ENCODE data around the gene PRAMEF13. TPM values are rescaled to one million over a fixed set of nuclear protein-coding genes. Genes with fewer than 3 reads are reported as not detected.
"Not testable (repeated sequence)": the region's sequence is repeated elsewhere in the genome, so short reads cannot be mapped to it uniquely, and the experiment has no call there.

PRAMEF13 gene
- total and polyA plus RNA-seq, 4 donors, result not detected

DNA sequence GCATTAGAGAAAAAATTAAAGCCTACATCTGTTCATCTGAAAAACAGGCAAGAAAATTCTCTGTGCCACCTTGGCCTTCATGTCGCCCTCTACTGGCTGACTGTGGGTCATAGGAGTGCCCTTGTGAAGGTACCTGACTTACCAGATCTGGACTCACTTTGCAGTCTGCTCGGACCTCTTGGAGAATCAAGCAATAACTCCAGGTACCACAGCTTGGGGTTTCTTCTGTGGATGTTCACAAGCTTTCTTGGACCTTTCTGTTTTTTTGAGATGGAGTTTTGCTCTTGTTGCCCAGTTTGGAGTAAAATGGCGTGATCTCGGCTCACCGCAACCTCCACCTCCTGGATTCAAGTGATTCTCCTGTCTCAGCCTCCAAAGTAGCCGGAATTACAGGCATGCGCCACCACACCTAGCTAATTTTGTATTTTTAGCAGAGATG lies 27.2 kb upstream of the PRAMEF13 start:
- TF ChIP-seq HNF4A (conservative IDR thresholded peaks at IDR 0.05) (no peak), RAD21 (IDR thresholded peaks at IDR 0.05) (peak in 1 of 2 donors; percentile 41), SP1 (IDR thresholded peaks at IDR 0.05) (no peak), FOXA2 (IDR thresholded peaks at IDR 0.05) (no peak), FOXA1 (IDR thresholded peaks at IDR 0.05) (no peak), TAF1 (conservative IDR thresholded peaks at IDR 0.05) (no peak), YY1 (IDR thresholded peaks at IDR 0.05) (no peak), RXRA (IDR thresholded peaks at IDR 0.05) (no peak)
- TF ChIP-seq, protein P1, sequence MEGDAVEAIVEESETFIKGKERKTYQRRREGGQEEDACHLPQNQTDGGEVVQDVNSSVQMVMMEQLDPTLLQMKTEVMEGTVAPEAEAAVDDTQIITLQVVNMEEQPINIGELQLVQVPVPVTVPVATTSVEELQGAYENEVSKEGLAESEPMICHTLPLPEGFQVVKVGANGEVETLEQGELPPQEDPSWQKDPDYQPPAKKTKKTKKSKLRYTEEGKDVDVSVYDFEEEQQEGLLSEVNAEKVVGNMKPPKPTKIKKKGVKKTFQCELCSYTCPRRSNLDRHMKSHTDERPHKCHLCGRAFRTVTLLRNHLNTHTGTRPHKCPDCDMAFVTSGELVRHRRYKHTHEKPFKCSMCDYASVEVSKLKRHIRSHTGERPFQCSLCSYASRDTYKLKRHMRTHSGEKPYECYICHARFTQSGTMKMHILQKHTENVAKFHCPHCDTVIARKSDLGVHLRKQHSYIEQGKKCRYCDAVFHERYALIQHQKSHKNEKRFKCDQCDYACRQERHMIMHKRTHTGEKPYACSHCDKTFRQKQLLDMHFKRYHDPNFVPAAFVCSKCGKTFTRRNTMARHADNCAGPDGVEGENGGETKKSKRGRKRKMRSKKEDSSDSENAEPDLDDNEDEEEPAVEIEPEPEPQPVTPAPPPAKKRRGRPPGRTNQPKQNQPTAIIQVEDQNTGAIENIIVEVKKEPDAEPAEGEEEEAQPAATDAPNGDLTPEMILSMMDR (IDR thresholded peaks at IDR 0.05; ENCODE audit: low read depth, low read length, missing input control), result peak; percentile 38
- 74% methylated on average over 7 of the region's 7 CpGs for WGBS
- H3K27me3 ChIP-seq (ENCODE audit: control insufficient read depth in 4 of 4, insufficient read depth in 4 of 4, low read length in 3 of 4), result no peaks in the 10 kb centered on the region
- no peaks in the 10 kb centered on the region for H3K9me3 ChIP-seq (ENCODE audit: control insufficient read depth in 4 of 4, low read length in 3 of 4)
- DNase-seq (ENCODE audit: low spot score), result no peak
- no peaks in the 10 kb centered on the region for H3K36me3 ChIP-seq (ENCODE audit: control insufficient read depth in 4 of 4, insufficient read depth in 3 of 4, low read depth in 1 of 4, low read length in 3 of 4)
- no peaks in the 10 kb centered on the region for H3K4me1 ChIP-seq (ENCODE audit: control insufficient read depth in 4 of 4, insufficient read depth in 4 of 4, low read length in 3 of 4)
- H3K4me3 ChIP-seq (ENCODE audit: low read depth in 1 of 3, low read length in 3 of 3), result no peak overlapping the region
- H3K27ac ChIP-seq (ENCODE audit: low read depth in 1 of 2, low read length in 2 of 2), result no peak overlapping the region
- H3K9ac ChIP-seq (ENCODE audit: low read depth in 1 of 2, low read length in 2 of 2), result no peak overlapping the region

DNA sequence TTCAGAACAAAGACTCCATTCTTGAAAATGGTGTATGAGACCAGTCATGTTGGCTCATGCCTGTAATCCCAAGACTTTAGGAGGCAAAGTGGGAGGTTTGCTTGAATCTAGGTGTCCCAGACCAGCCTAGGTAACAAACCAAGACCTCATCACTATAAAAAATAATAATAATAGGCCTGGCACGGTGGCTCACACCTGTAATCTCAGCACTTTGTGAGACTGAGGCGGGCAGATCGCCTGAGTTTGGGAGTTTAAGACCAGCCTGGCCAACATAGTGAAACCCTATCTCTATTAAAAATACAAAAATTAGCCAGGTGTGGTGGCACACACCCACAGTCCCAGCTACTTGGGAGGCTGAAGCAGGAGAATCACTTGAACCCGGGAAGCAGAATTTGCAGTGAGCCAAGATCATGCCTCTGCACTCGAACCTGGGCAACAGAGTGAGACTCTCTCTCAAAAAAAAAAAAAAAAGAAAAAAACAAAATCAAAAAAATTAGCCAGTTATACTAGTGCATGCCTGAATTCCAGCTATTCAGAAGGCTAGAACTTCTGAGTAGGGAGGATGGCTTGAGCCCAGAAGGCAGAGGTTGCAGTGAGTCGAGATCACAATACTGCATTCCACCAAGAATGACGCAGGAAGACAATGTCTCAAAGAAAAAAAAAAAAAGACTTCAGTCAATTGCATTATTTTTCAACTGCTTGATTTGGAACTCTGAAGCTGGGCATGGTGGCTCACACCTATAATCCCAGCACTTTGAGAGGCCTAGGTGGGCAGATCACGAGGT lies 26.3 kb upstream of the PRAMEF13 start:
- not testable (repeated sequence) for H3K27ac ChIP-seq (ENCODE audit: low read depth in 1 of 2, low read length in 2 of 2); H3K9ac ChIP-seq (ENCODE audit: low read depth in 1 of 2, low read length in 2 of 2); H3K4me1 ChIP-seq (ENCODE audit: control insufficient read depth in 4 of 4, insufficient read depth in 4 of 4, low read length in 3 of 4); H3K4me3 ChIP-seq (ENCODE audit: low read depth in 1 of 3, low read length in 3 of 3); H3K36me3 ChIP-seq (ENCODE audit: control insufficient read depth in 4 of 4, insufficient read depth in 3 of 4, low read depth in 1 of 4, low read length in 3 of 4); H3K27me3 ChIP-seq (ENCODE audit: control insufficient read depth in 4 of 4, insufficient read depth in 4 of 4, low read length in 3 of 4); H3K9me3 ChIP-seq (ENCODE audit: control insufficient read depth in 4 of 4, low read length in 3 of 4); DNase-seq (ENCODE audit: low spot score)
- WGBS, result 82% methylated on average over 8 of the region's 8 CpGs

DNA sequence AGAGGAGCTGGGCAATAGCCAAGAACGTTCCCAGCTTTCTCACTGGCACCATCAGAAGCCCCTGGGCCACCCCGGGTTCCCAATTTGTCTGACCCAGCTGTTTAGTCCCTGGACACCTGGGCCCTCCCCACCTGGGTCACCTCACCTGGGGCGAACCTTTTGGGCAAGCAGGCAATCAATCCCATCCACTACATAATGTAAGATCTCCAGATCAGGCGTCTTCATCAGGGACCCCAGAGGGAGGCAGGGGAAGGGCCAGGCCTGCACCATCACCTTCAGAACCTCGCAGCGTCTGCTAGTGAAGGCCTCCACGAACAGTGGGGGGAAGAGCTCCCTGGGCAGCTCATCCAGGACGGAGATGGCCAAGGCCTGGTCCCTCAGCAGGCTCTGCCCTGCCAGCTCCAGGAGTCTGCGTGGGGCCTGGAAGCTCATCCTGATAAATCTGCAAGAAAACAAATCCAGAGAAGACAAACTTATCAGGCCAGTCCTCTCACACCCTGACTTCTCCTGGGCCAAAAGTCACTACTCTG lies 24.5 kb upstream of the PRAMEF13 start, which contains the start of gene PRAMEF18:
PRAMEF18 (minus strand) TSS at position 480 of the 530 bp plus-strand sequence; CDS start at position 432, 48 bp downstream.
- H3K4me3 ChIP-seq (ENCODE audit: low read depth in 1 of 3, low read length in 3 of 3); H3K27ac ChIP-seq (ENCODE audit: low read depth in 1 of 2, low read length in 2 of 2); H3K4me1 ChIP-seq (ENCODE audit: control insufficient read depth in 4 of 4, insufficient read depth in 4 of 4, low read length in 3 of 4); DNase-seq (ENCODE audit: low spot score); H3K9ac ChIP-seq (ENCODE audit: low read depth in 1 of 2, low read length in 2 of 2); H3K36me3 ChIP-seq (ENCODE audit: control insufficient read depth in 4 of 4, insufficient read depth in 3 of 4, low read depth in 1 of 4, low read length in 3 of 4); H3K27me3 ChIP-seq (ENCODE audit: control insufficient read depth in 4 of 4, insufficient read depth in 4 of 4, low read length in 3 of 4); H3K9me3 ChIP-seq (ENCODE audit: control insufficient read depth in 4 of 4, low read length in 3 of 4): not testable (repeated sequence)
- WGBS, result 78% methylated on average over 9 of the region's 9 CpGs

DNA sequence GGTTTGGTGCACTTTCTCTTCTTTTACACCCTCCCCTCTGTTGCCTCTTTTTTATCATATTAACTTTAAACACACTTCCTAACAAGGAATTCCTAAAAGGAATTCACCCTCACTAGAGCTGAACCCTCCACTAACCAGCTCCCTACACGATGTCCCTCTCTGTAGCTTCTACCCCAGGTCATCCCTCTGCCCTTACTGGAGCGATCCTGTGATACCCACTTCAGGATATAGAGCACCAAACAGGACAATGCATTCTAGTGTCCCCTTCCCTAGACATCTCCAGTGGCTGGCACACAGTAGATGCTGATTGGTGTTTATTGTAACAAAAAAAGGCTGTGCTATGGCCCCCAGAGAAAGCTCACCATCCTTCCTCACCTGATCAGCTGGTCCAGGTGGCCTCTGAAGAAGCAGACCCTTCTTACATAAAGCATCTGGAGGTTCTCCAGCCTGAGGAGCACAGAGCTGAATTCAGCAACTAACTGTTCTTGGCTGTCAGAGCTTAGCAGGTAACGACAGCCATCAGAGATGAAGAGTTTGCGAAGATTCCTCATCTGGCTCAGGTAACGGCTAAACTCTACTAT lies 23.4 kb upstream of the PRAMEF13 start:
- H3K4me1 ChIP-seq (ENCODE audit: control insufficient read depth in 4 of 4, insufficient read depth in 4 of 4, low read length in 3 of 4), result no peaks in the 10 kb centered on the region
- no peaks in the 10 kb centered on the region for H3K9me3 ChIP-seq (ENCODE audit: control insufficient read depth in 4 of 4, low read length in 3 of 4)
- H3K27ac ChIP-seq (ENCODE audit: low read depth in 1 of 2, low read length in 2 of 2), result no peak overlapping the region
- H3K9ac ChIP-seq (ENCODE audit: low read depth in 1 of 2, low read length in 2 of 2), result no peak overlapping the region
- TF ChIP-seq RAD21 (IDR thresholded peaks at IDR 0.05), result no peak
- TF ChIP-seq, protein P2, sequence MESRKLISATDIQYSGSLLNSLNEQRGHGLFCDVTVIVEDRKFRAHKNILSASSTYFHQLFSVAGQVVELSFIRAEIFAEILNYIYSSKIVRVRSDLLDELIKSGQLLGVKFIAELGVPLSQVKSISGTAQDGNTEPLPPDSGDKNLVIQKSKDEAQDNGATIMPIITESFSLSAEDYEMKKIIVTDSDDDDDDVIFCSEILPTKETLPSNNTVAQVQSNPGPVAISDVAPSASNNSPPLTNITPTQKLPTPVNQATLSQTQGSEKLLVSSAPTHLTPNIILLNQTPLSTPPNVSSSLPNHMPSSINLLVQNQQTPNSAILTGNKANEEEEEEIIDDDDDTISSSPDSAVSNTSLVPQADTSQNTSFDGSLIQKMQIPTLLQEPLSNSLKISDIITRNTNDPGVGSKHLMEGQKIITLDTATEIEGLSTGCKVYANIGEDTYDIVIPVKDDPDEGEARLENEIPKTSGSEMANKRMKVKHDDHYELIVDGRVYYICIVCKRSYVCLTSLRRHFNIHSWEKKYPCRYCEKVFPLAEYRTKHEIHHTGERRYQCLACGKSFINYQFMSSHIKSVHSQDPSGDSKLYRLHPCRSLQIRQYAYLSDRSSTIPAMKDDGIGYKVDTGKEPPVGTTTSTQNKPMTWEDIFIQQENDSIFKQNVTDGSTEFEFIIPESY (IDR thresholded peaks at IDR 0.05), result no peak
- no peak for TF ChIP-seq EGR1 (IDR thresholded peaks at IDR 0.05; ENCODE audit: low read depth in 2 of 2)
- TF ChIP-seq NR2F2 (IDR thresholded peaks at IDR 0.05), result no peak
- TF ChIP-seq FOXA1 (IDR thresholded peaks at IDR 0.05), result no peak
- no peak for TF ChIP-seq TAF1 (conservative IDR thresholded peaks at IDR 0.05)
- no peak for TF ChIP-seq HNF4G (IDR thresholded peaks at IDR 0.05)
- TF ChIP-seq, protein P1 (IDR thresholded peaks at IDR 0.05; ENCODE audit: low read depth, low read length, missing input control), result no peak
- no peak for TF ChIP-seq RXRA (IDR thresholded peaks at IDR 0.05)
- TF ChIP-seq GABPA (IDR thresholded peaks at IDR 0.05 in 1 of 2, conservative IDR thresholded peaks at IDR 0.05 in 1 of 2), result no peak
- TF ChIP-seq, protein P3, sequence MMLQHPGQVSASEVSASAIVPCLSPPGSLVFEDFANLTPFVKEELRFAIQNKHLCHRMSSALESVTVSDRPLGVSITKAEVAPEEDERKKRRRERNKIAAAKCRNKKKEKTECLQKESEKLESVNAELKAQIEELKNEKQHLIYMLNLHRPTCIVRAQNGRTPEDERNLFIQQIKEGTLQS (IDR thresholded peaks at IDR 0.05), result no peak
- TF ChIP-seq FOXA2 (IDR thresholded peaks at IDR 0.05), result no peak
- no peak for TF ChIP-seq SP1 (IDR thresholded peaks at IDR 0.05)
- WGBS, result 78% methylated on average over 5 of the region's 5 CpGs
- H3K4me3 ChIP-seq (ENCODE audit: low read depth in 1 of 3, low read length in 3 of 3), result no peak overlapping the region
- no peaks in the 10 kb centered on the region for H3K27me3 ChIP-seq (ENCODE audit: control insufficient read depth in 4 of 4, insufficient read depth in 4 of 4, low read length in 3 of 4)
- DNase-seq (ENCODE audit: low spot score), result no peak
- H3K36me3 ChIP-seq (ENCODE audit: control insufficient read depth in 4 of 4, insufficient read depth in 3 of 4, low read depth in 1 of 4, low read length in 3 of 4), result no peaks in the 10 kb centered on the region
